ENCODE data around the gene SCARB1. TPM values are rescaled to one million over a fixed set of nuclear protein-coding genes. Genes with fewer than 3 reads are reported as not detected.

The SCARB1 gene
- total and polyA plus RNA-seq, 9 of the 15 experiments (the other 6 are each of a cell fraction or from before 2014, with no cell fraction given), result 0.56 to 157 (median 52.8) TPM

DNA sequence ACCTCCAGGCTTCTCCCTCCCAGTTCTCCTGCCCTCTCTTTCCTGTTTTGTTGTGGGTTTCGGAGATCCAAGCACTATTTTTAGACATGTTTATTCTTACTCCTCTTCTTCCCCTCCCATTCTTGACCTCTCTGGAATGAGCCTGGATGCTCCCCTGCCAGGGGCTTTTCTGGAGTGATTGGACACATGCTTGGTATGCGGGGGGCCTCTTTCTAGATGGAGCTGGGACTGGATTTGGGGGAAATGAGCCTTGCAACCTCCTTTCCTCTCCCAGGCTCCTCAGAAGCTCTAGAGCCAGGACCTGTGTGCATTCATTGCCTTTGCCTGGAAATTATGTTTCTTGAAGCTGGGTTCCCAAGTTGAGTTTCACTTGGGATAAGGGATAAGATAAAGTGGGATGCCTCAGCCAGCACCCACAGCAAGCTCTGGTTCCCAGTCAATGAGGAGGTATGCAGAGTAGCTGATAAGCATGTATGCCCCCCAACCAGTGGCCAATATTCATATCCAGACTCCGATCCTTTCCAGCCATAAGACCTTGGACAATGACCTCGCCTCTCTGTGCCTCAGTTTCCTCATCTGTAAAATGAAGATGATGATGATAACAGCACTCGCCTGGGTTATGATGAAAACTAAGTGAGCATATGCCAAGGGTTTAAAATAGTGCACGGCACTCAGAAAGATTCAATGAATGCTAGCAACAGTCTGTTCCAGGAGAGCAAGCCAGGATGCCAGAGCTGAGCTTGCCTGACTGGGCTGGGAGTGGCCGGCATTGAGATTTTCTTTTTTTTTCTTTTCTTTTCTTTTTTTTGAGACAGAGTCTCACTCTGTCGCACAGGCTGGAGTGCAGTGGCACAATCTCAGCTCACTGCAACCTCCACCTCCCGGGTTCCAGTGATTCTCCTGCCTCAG lies 97.8 kb downstream of the SCARB1 start:
- ChIA-PET POLR2A (interaction anchor here (0.6 to 0.8 kb wide), 3 partner anchors 239 to 713 kb away, joined by 3 to 5 read pairs (median 4); no protein-coding TSS in a partner anchor), CTCF (ENCODE audit: low intra/inter-chr PET ratio) (interaction anchor here (1.1 kb wide), 1 partner anchor 391 kb away, joined by 3 read pairs; no protein-coding TSS in a partner anchor)
- no peak for TF ChIP-seq ZBTB7A (IDR thresholded peaks at IDR 0.05; ENCODE audit: borderline replicate concordance, control insufficient read depth, low read depth, low read length)
- TF ChIP-seq ZNF41 (CRISPR knock-in tag; conservative IDR thresholded peaks at IDR 0.05), result no peak
- TF ChIP-seq, protein P1, sequence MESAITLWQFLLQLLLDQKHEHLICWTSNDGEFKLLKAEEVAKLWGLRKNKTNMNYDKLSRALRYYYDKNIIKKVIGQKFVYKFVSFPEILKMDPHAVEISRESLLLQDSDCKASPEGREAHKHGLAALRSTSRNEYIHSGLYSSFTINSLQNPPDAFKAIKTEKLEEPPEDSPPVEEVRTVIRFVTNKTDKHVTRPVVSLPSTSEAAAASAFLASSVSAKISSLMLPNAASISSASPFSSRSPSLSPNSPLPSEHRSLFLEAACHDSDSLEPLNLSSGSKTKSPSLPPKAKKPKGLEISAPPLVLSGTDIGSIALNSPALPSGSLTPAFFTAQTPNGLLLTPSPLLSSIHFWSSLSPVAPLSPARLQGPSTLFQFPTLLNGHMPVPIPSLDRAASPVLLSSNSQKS (CRISPR knock-in tag; IDR thresholded peaks at IDR 0.05), result no peak
- no peak for TF ChIP-seq CREM (IDR thresholded peaks at IDR 0.05; ENCODE audit: low read depth)
- no peak for TF ChIP-seq ZNF253 (CRISPR knock-in tag; conservative IDR thresholded peaks at IDR 0.05)
- TF ChIP-seq, protein P2, sequence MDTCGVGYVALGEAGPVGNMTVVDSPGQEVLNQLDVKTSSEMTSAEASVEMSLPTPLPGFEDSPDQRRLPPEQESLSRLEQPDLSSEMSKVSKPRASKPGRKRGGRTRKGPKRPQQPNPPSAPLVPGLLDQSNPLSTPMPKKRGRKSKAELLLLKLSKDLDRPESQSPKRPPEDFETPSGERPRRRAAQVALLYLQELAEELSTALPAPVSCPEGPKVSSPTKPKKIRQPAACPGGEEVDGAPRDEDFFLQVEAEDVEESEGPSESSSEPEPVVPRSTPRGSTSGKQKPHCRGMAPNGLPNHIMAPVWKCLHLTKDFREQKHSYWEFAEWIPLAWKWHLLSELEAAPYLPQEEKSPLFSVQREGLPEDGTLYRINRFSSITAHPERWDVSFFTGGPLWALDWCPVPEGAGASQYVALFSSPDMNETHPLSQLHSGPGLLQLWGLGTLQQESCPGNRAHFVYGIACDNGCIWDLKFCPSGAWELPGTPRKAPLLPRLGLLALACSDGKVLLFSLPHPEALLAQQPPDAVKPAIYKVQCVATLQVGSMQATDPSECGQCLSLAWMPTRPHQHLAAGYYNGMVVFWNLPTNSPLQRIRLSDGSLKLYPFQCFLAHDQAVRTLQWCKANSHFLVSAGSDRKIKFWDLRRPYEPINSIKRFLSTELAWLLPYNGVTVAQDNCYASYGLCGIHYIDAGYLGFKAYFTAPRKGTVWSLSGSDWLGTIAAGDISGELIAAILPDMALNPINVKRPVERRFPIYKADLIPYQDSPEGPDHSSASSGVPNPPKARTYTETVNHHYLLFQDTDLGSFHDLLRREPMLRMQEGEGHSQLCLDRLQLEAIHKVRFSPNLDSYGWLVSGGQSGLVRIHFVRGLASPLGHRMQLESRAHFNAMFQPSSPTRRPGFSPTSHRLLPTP (IDR thresholded peaks at IDR 0.05; ENCODE audit: borderline replicate concordance, extremely low read depth, insufficient read length), result no peak
- no peak for TF ChIP-seq JUN (IDR thresholded peaks at IDR 0.05; ENCODE audit: borderline replicate concordance, low read depth, low read length)
- no peak for TF ChIP-seq JUN (CRISPR knock-in tag; IDR thresholded peaks at IDR 0.05; ENCODE audit: borderline replicate concordance)
- TF ChIP-seq, protein P3, sequence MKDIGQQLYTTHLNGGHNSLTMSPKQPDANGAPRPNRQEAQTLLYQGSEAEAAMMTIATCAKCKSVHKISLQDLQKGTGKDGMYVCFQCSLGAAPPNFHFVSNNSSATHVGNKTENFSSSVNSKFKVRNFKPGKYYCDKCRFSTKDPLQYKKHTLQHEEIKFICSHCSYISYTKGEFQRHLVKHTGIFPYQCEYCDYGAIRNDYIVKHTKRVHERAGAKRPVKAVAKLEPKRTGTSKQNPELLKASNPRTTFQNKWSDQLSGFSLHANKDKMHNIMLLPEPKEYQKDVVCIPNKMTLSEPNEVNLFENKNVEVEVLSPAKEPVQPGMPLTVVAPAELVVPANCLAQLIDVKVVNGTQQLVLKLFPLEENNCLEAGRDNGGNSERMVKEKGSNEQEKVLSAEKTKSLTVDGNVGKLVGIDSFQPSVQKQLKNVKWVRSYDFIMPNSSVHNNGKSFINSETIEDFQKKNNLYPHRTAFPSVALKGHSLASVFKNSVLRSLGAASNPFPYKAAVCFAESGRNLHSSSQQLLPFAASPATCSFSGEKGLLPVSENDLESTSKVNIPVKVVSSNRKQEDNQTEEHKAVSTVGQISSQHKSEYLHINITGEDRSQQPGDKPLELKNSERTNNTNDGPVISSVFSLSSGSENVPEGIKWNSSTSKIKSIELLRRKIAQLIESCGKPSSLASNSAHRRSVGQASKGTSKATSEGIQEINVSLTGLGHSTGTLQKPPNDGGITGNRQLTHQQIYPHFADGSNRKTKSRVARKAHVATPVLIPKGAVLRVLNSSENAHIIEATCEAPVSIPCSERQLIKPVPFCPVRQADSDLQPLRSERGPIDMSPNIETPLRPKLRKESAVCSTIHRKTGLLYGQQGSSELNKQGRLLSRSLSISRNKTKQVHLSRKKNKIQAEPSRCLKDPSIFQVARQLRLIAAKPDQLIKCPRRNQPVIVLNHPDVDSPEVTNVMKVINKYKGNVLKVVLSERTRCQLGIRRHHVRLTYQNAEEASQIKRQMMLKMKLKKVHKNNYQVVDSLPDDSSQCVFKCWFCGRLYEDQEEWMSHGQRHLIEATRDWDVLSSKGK (CRISPR knock-in tag; IDR thresholded peaks at IDR 0.05), result no peak
- no peak for TF ChIP-seq TBL1XR1 (IDR thresholded peaks at IDR 0.05; ENCODE audit: low read length in 2 of 2)
- no peak overlapping the region for H3K9ac ChIP-seq (ENCODE audit: insufficient read depth in 1 of 2, low read depth in 2 of 2, low read length in 2 of 2)
- H3K79me2 ChIP-seq (ENCODE audit: control insufficient read depth, insufficient read depth, low read length), result no peaks in the 10 kb centered on the region
- ATAC-seq, result no peak
- no peak overlapping the region for H3K27ac ChIP-seq (ENCODE audit: extremely low read depth, low read depth, low read length)
- peaks cover 12% of the 10 kb centered on the region for H3K9me3 ChIP-seq (replicated peaks; ENCODE audit: control insufficient read depth, insufficient read depth, low read depth, low read length)
- DNase-seq (ENCODE audit: extremely low read depth in 1 of 4, low spot score in 3 of 4), result no peak
- no peaks in the 10 kb centered on the region for H3K36me3 ChIP-seq (ENCODE audit: control insufficient read depth, insufficient read depth, low read length)
- no peak overlapping the region for H3K4me2 ChIP-seq (ENCODE audit: insufficient read depth, low read length)
- H3K4me3 ChIP-seq, result no peak overlapping the region
- intact Hi-C loops (cut with micrococcal nuclease), result no loop called here
- no peak overlapping the region for H2AFZ ChIP-seq (ENCODE audit: low read depth, low read length)
- FAIRE-seq, result no peak
- H3K9me1 ChIP-seq (ENCODE audit: control insufficient read depth, insufficient read depth, low read length), result no peaks in the 10 kb centered on the region
- H4K20me1 ChIP-seq (replicated peaks; ENCODE audit: control insufficient read depth, insufficient read depth, low read length), result no peaks in the 10 kb centered on the region
- 9% methylated on average over 9 of the region's 9 CpGs for WGBS (ENCODE audit: insufficient coverage, low coverage, missing lambda C conversion rate)
- no TSS peak for BruUV-seq (replicated peaks)
- peaks cover 0 to 3% of the 10 kb centered on the region in 2 experiments; a peak in 1 of 5 replicates for H3K4me1 ChIP-seq (replicated peaks in 1 of 2; ENCODE audit: control insufficient read depth in 2 of 2, insufficient read depth in 2 of 2, low read length in 2 of 2)
- in situ Hi-C loops (cut with MboI), result loop anchor here (10.0 kb wide), 1 partner anchor 431 kb away; no protein-coding TSS in a partner anchor
- peaks cover 0 to 27% of the 10 kb centered on the region in 2 experiments; a peak in 2 of 5 replicates for H3K27me3 ChIP-seq (ENCODE audit: control insufficient read depth in 2 of 2, insufficient read depth in 2 of 2, low read length in 2 of 2)
